ENCODE measurements around the gene RMC1. TPM values are rescaled to one million over a fixed set of nuclear protein-coding genes. Genes with fewer than 3 reads are reported as not detected.
A peak's percentile ranks its signal among the peaks of the same experiment; 100 is the strongest.

Gene RMC1
- total and polyA plus RNA-seq, 2 of the 13 experiments (the other 11 are each of a cell fraction or from before 2014, with no cell fraction given): 9.4 to 19.5 TPM

DNA sequence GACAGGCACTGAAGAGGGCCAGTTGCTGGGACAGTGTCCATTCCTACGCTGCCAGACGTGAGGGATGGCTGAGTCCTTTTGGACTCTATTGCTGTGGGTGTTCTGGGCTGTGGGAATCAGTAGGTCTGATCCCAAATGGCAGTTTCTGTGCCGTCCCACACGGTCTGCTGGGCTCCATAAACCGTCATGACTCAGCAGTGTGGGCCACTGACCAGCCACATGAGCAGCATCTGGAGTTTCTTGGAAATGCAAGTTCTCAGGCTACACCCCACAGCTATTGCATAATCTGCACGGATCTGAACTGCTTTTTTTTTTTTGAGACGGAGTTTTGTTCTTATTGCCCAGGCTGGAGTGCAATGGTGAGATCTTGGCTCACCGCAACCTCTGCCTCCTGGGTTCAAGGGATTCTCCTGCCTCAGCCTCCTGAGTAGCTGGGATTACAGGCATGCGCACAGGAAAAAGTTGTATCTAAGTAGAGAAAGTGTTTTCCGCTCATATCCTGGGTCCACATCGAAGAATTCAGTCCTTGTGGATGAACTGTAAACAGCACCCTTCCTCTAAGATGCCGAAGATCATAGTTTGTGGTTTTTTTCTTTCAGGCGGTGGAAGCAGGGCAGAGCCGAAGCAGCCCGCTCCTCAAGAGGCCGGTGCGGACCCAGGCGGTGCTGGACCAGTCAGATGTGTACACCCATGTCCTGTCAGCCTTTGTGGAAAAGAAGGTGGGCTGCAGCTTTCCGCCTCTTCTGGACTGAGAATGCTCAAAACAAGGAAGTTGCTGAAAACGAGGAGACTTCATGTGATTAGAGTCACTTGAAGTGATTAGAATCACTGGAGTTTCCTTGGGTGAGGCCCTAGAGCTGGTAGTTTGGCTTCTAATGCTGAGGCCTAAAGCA lies 25.5 kb downstream of the RMC1 start:
- Histone ChIP-seq H2AFZ (ENCODE audit: low read length) (no peak overlapping the region), H3K4me2 (ENCODE audit: low read depth, low read length) (no peak overlapping the region), H3K27me3 (ENCODE audit: control insufficient read depth in 1 of 2, insufficient read depth in 2 of 2, low read length in 2 of 2) (no peaks in the 10 kb centered on the region), H3K4me3 (replicated peaks in 1 of 3; ENCODE audit: insufficient read depth in 1 of 3, low read depth in 2 of 3, low read length in 3 of 3) (no peak overlapping the region), H3K4me1 (ENCODE audit: insufficient read depth, low read length) (0 out of 2 replicates have a peak, but pooled peaks cover 6% of the 10 kb centered on the region), H3K9me3 (ENCODE audit: low read length) (no peaks in the 10 kb centered on the region), H3K9ac (ENCODE audit: insufficient read depth, low read depth, low read length) (no peak overlapping the region), H3K79me2 (ENCODE audit: insufficient read depth, low read length) (no peaks in the 10 kb centered on the region), H3K36me3 (replicated peaks in 1 of 2; ENCODE audit: control insufficient read depth in 1 of 2, insufficient read depth in 2 of 2, low read length in 2 of 2) (peaks cover 8 to 69% of the 10 kb centered on the region in 2 experiments), H3K27ac (ENCODE audit: extremely low read length, insufficient read depth, low read length) (no peak overlapping the region), H4K20me1 (ENCODE audit: insufficient read depth, low read length) (no peaks in the 10 kb centered on the region)
- no peak for ATAC-seq
- intact Hi-C loops (cut with micrococcal nuclease; ENCODE audit: unreplicated experiment) (no loop called here), in situ Hi-C loops (cut with HindIII; ENCODE audit: extremely low pct_ligation_motif_present, low pct_unique_long_range_greater_than_20kb) (no loop called here)
- no TSS peak for BruUV-seq (replicated peaks)
- TF ChIP-seq NFE2 (CRISPR knock-in tag; IDR thresholded peaks at IDR 0.05) (0 out of 2 replicates have a peak, but pooled peaks have one; percentile 19), ZNF652 (CRISPR knock-in tag; IDR thresholded peaks at IDR 0.05; ENCODE audit: borderline replicate concordance, low read depth) (no peak), ZNF883 (CRISPR knock-in tag; IDR thresholded peaks at IDR 0.05; ENCODE audit: not compliant biosample characterization) (no peak), NFE2L2 (IDR thresholded peaks at IDR 0.05; ENCODE audit: low read length) (peak; percentile 4; the same call in 1 of the 2 replicates), RBM22 (optimal IDR thresholded peaks at IDR 0.05; ENCODE audit: low read length) (peak; percentile 40), ZC3H13 (CRISPR knock-in tag; IDR thresholded peaks at IDR 0.05) (peak; percentile 27), ZNF670 (CRISPR knock-in tag; IDR thresholded peaks at IDR 0.05; ENCODE audit: borderline replicate concordance) (no peak), POLR2A (IDR thresholded peaks at IDR 0.05; ENCODE audit: insufficient read depth in 1 of 2, low read depth in 2 of 2, low read length in 2 of 2) (peak in 1 of 2 experiments; percentile 35; a peak in 1 of 4 replicates)
- ChIA-PET CTCF (ENCODE audit: low intra/inter-chr PET ratio, low total read pairs) (no interaction called here), POLR2A (no interaction called here)
- no peak for FAIRE-seq
- WGBS (ENCODE audit: low lambda C conversion rate): 97% methylated on average over 16 of the region's 20 CpGs
- no peak for DNase-seq (ENCODE audit: low spot score)

DNA sequence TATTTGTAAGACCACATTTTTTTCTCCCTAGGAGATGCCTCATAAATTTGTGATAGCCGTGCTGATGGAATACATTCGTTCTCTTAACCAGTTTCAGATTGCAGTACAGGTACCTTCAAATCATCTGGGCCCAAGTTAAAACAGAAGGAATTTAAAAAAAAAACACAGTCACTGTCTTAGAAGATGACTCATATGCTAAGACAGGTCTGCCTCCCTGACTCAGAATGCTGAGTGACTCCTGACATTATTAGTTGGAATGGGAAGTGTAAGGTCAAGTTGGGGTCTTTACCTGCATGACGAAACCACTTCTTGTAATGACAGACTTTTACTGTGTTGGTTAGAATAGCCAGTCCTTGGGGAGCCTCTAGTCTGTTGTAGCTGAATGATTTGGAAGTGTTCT lies 26.3 kb downstream of the RMC1 start:
- POLR2A ChIA-PET: interaction anchor here (0.9 kb wide), 1 partner anchor 11 kb away, joined by 3 read pairs; no protein-coding TSS in a partner anchor
- Histone ChIP-seq H3K9me3 (ENCODE audit: low read length) (no peaks in the 10 kb centered on the region), H4K20me1 (ENCODE audit: insufficient read depth, low read length) (no peaks in the 10 kb centered on the region), H2AFZ (ENCODE audit: low read length) (no peak overlapping the region), H3K4me2 (ENCODE audit: low read depth, low read length) (no peak overlapping the region), H3K4me1 (ENCODE audit: insufficient read depth, low read length) (0 out of 2 replicates have a peak, but pooled peaks cover 6% of the 10 kb centered on the region), H3K9ac (ENCODE audit: insufficient read depth, low read depth, low read length) (no peak overlapping the region), H3K4me3 (replicated peaks in 1 of 3; ENCODE audit: insufficient read depth in 1 of 3, low read depth in 2 of 3, low read length in 3 of 3) (no peak overlapping the region), H3K27me3 (ENCODE audit: control insufficient read depth in 1 of 2, insufficient read depth in 2 of 2, low read length in 2 of 2) (no peaks in the 10 kb centered on the region), H3K27ac (ENCODE audit: extremely low read length, insufficient read depth, low read length) (no peak overlapping the region), H3K79me2 (ENCODE audit: insufficient read depth, low read length) (no peaks in the 10 kb centered on the region), H3K36me3 (replicated peaks in 1 of 2; ENCODE audit: control insufficient read depth in 1 of 2, insufficient read depth in 2 of 2, low read length in 2 of 2) (peaks cover 12 to 71% of the 10 kb centered on the region in 2 experiments)
- ATAC-seq: no peak
- BruUV-seq (replicated peaks): TSS peak; percentile 10
- no peak for DNase-seq (ENCODE audit: low spot score)
- 95% methylated on average over 3 of the region's 3 CpGs for WGBS (ENCODE audit: low lambda C conversion rate)
- intact Hi-C loops (cut with micrococcal nuclease; ENCODE audit: unreplicated experiment): no loop called here
- CTCF ChIA-PET (ENCODE audit: low intra/inter-chr PET ratio, low total read pairs): no interaction called here
- FAIRE-seq: peak; percentile 32
- in situ Hi-C loops (cut with HindIII; ENCODE audit: extremely low pct_ligation_motif_present, low pct_unique_long_range_greater_than_20kb): no loop called here
- TF ChIP-seq POLR2A (IDR thresholded peaks at IDR 0.05; ENCODE audit: insufficient read depth in 1 of 2, low read depth in 2 of 2, low read length in 2 of 2): no peak; a peak in 1 of 4 replicates
- TF ChIP-seq HOXA5 (CRISPR knock-in tag; IDR thresholded peaks at IDR 0.05): no peak
- no peak for TF ChIP-seq TBP (CRISPR knock-in tag; IDR thresholded peaks at IDR 0.05)
- no peak for TF ChIP-seq FOXK2 (IDR thresholded peaks at IDR 0.05)
- TF ChIP-seq ZNF883 (CRISPR knock-in tag; IDR thresholded peaks at IDR 0.05; ENCODE audit: not compliant biosample characterization): no peak
- TF ChIP-seq ARHGAP35 (CRISPR knock-in tag; IDR thresholded peaks at IDR 0.05; ENCODE audit: borderline replicate concordance): no peak
- no peak for TF ChIP-seq GZF1 (CRISPR knock-in tag; IDR thresholded peaks at IDR 0.05)
- TF ChIP-seq ZKSCAN8 (CRISPR knock-in tag; IDR thresholded peaks at IDR 0.05; ENCODE audit: borderline replicate concordance): no peak
- TF ChIP-seq NR2F6 (IDR thresholded peaks at IDR 0.05): no peak
- TF ChIP-seq NR2F6 (CRISPR knock-in tag; IDR thresholded peaks at IDR 0.05): no peak
- TF ChIP-seq ZNF75D (CRISPR knock-in tag; IDR thresholded peaks at IDR 0.05; ENCODE audit: borderline replicate concordance): no peak
- TF ChIP-seq ZNF674 (CRISPR knock-in tag; IDR thresholded peaks at IDR 0.05; ENCODE audit: low read depth): no peak
- TF ChIP-seq ZNF598 (CRISPR knock-in tag; IDR thresholded peaks at IDR 0.05; ENCODE audit: borderline replicate concordance): no peak
- TF ChIP-seq BORCS8-MEF2B (CRISPR knock-in tag; IDR thresholded peaks at IDR 0.05): no peak

All from HepG2 (cell line).